Raji (cell line): ENCODE measurements around the gene NR2E1.

Source experiments
- POLR2A ChIP-seq: IDR thresholded peaks from 2 replicates; pipeline ENCODE4 v1.6.1; 2011; ENCODE audit warnings: low read depth, low read length, control low read depth; ENCODE audit not compliant: insufficient read depth

NR2E1 gene

DNA sequence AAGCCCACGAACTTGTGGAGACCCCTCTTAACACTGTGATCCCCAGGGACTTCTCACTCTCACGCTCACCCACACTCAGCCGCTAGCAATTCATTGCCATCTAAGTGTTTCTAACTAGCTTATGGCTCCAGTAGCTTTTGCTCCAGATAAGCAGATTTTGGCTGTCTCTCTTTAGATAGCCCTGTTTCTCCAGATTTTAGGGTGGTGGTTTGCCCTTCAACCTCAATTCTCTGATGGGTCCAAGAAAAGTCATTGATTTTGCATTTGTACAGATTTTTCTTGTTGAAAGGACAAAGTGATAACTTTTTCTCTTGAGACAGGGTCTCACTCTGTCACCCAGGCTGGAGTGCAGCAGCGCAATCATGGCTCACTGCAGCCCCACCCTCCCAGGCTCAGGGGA, 41.2 kb downstream of the NR2E1 start:
- no peak for TF ChIP-seq POLR2A

DNA sequence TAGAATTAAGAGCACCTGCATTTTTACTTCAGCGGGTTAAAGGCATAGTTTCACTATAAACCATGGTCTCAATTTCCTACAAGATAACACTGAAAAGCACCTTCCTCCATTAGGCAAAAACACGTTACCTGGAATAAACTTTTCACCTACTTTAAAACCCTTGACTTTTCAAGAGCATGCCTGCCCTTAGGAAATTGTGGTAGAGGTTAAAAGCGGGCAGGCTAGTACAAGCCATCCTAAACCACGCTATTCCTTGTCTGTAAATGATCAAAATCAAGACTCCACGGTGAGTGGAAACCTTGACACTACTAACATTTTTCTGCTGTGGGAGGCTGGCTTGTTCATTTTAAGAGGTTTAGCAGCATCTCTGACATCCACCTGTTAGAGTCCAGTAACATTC, 43.9 kb downstream of the NR2E1 start:
- no peak for TF ChIP-seq POLR2A

DNA sequence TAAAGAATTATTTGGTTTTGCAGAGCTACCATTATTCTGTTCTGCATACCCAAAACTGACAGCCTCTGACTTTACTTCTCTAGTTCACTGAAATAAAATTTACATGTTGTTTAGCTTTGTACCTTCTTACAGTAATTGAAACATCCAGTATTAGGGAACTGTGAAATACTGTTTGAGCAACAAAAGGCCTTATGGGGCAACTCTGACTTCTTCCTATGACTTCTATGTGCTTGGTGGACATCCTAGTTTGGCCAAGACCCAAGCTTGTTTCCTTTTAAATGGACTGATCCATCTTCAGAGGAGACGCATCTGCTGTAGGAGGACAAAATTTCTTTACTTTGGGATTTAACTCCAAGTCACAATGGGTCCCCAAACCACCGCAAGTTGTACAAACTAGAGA, 44.7 kb downstream of the NR2E1 start:
- no peak for TF ChIP-seq POLR2A

- TF ChIP-seq POLR2A: no peak
Measured at GRCh38 chr6:108211671-108212070, 45.8 kb downstream of the NR2E1 start.

DNA sequence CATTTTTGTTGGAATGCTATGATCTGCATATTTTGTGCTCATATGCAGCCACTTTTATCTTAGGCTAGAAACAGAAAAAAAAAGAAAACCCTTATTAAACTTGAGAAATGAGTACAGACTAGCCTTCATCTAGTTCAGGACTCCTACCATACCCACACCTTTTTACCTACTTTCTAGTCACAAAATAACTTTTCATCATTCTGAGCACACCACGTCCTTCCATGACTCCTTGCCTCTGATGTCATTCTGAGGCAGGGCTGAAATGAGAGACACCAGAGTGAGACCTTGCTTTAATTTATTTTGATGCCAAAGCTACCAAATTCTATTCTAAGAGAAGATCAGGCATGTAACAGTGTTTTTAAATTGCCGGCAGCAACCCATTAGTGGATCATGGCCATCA, 56.2 kb downstream of the NR2E1 start:
- no peak for TF ChIP-seq POLR2A

- no peak for TF ChIP-seq POLR2A
Measured at GRCh38 chr6:108222504-108222903, 56.7 kb downstream of the NR2E1 start.

DNA sequence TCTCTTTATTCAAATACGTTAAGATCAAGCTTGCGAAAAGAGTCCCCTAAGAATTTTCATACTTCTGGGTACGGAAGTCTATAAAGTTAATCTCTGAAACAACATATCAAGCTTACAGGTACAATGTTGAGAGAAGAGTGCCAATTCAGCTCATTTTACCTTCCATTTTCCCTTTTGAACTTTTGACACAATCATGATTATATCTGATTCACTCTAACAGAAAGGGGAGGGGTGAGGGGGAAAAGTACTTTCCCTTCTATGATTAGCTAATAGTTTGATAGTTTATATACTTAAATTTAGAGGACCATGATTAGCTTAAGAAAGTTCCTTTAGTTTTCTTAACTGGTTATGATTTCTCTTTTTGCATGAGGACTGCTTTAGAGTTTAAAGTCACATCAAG, 61.5 kb downstream of the NR2E1 start:
- no peak for TF ChIP-seq POLR2A

- TF ChIP-seq POLR2A: no peak
Measured at GRCh38 chr6:108228416-108228815, 62.6 kb downstream of the NR2E1 start.

DNA sequence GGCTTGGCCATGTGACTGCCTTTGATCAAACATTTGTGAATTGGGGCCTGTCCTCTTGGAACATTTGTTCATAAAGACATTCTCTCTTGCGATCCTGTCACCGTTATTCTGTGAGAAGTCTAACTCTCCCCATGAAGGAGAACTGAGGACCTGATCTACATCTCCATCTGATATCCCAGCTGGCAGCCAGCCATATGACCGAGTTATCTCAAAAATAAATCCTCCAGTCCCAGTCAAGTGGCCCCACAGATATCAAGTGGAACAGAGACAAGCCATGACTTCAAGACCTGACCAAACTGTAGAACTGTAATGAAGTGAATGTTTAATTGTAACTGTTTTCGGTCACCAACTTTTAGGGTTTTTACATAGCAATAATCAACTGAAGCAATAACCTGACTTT, 69.3 kb downstream of the NR2E1 start:
- TF ChIP-seq POLR2A: no peak

DNA sequence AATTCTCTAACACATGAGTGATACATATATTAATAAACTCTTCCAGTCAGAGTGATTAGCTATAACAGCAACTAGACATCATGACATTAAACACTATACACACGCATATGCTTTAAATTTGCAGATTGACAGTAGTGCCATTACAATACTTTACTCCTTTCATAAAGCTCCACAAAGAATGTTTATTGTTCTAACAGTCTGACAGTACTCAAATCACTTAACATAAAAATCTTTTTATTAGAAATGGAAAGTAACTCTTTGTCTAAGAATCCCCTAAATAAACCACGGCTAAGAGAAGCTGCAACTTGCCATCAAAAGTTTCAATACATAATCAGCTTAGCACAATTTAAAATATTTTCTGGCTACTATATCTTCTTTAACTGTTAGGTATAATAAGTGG, 71.0 kb downstream of the NR2E1 start:
- TF ChIP-seq POLR2A: no peak

DNA sequence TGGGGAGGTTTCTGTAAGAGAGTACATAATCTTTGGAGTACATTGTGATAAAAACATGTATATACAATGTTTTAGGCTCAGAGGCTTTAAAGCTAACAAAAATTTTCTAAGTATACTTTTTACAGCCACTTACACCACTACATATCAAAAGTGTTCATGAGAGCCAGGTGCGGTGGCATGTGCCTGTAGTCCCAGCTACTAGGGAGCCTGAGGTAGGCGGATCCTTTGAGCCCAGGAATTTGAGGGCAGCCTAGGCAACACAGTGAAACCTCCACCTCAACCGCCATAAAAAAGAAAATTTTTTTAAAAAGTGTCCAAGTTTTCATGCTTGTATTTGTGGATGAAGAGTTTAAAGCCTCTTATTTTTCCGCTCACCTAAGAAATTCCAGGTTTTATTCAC, 72.5 kb downstream of the NR2E1 start:
- TF ChIP-seq POLR2A: no peak
